Kidney (tissue), 14 donors: Measurements from ENCODE around the gene CAT. TPM values are rescaled to one million over a fixed set of nuclear protein-coding genes. Genes with fewer than 3 reads are reported as not detected.
A peak's percentile ranks its signal among the peaks of the same experiment; 100 is the strongest.

Experiments
- DNase-seq, 5 donors: peaks; one replicate each; pipeline ENCODE4 v3.0.0-alpha.2; 2013 to 2020
- FAIRE-seq: peaks from 2 replicates; lab custom pipeline; 2012; peaks lifted over from hg19 to GRCh38; lab: Jason Lieb, UNC
- H3K27ac ChIP-seq, 2 donors: one replicate each; pipeline ENCODE4 v1.7.0; 2013; ENCODE audit warnings: low read depth in 2 of 2, low read length in 2 of 2, inconsistent platforms in 1 of 2
- H3K27me3 ChIP-seq: one replicate; pipeline ENCODE4 v1.7.1; 2013; ENCODE audit warnings: low read length, inconsistent platforms; ENCODE audit not compliant: control insufficient read depth, insufficient read depth
- H3K36me3 ChIP-seq, 3 donors: one replicate each; pipeline versions ENCODE4 v1.7.0 to v1.7.1; 2013; ENCODE audit warnings: low read length in 3 of 3, control low read depth in 1 of 3, inconsistent platforms in 1 of 3; ENCODE audit not compliant: insufficient read depth in 3 of 3, control insufficient read depth in 2 of 3
- H3K4me1 ChIP-seq, 3 donors: one replicate each; pipeline versions ENCODE4 v1.7.0 to v1.7.1; 2013; ENCODE audit warnings: low read length in 3 of 3, inconsistent platforms in 1 of 3, low read depth in 1 of 3; ENCODE audit not compliant: control insufficient read depth in 2 of 3, insufficient read depth in 2 of 3
- H3K4me3 ChIP-seq, 3 donors: one replicate each; pipeline versions ENCODE4 v1.7.0 to v1.8.1; 2013; ENCODE audit warnings: low read length in 3 of 3, control low read depth in 1 of 3, inconsistent platforms in 1 of 3
- H3K9ac ChIP-seq, 3 donors: one replicate each; pipeline versions ENCODE4 v1.7.0 to v1.7.1; 2013; ENCODE audit warnings: low read length in 3 of 3, control low read depth in 1 of 3, inconsistent platforms in 1 of 3
- H3K9me3 ChIP-seq, 3 donors: one replicate each; pipeline versions ENCODE4 v1.7.0 to v1.7.1; 2013; ENCODE audit warnings: low read length in 3 of 3, control low read depth in 1 of 3, inconsistent platforms in 1 of 3; ENCODE audit not compliant: control insufficient read depth in 2 of 3, insufficient read depth in 1 of 3
- CTCF ChIP-seq: IDR thresholded peaks from 3 replicates; pipeline ENCODE4 v1.5.1; 2012; ENCODE audit warnings: mild to moderate bottlenecking, moderate library complexity, borderline replicate concordance; ENCODE audit not compliant: insufficient read depth; ENCODE audit errors: extremely low read depth
- intact Hi-C: fragments of 100-400 bp; cut with DNase I; formaldehyde crosslinking; loops from one replicate; pipeline ENCODE4 v1.11.1; 2022
- polyA plus RNA-seq: library from polyadenylated mRNA; stranded (reverse); fragments of 350-450 nt; fragmentation: Illumina TruSeq; extraction: RNeasy Lipid Tissue Mini Kit (QIAGEN cat#74804); gene quantifications from one replicate; pipeline ENCODE4 v1.2.3, GENCODE V29; 2014; ENCODE audit warnings: low read depth, low replicate concordance; ENCODE audit not compliant: insufficient read depth
- total RNA-seq: library from RNA; stranded (reverse); fragmentation: NEBNext Ultra II Directional; extraction: Animal tissue kit (Norgen Biotek cat#: 25700); gene quantifications from one replicate; pipeline ENCODE4 v1.2.1, GENCODE V29; 2021
- donor health status: control.
- donor health status: control.
- donor health status: control.
- donor health status: control.
- donor health status: control.
- donor health status: DM: yes; HTN: yes; CAD: no.
- donor health status: Normal renal cell carcinoma (clear cell type).

CAT gene
- total and polyA plus RNA-seq, 2 donors from 2014 or later: 84.4 to 208 TPM

DNA sequence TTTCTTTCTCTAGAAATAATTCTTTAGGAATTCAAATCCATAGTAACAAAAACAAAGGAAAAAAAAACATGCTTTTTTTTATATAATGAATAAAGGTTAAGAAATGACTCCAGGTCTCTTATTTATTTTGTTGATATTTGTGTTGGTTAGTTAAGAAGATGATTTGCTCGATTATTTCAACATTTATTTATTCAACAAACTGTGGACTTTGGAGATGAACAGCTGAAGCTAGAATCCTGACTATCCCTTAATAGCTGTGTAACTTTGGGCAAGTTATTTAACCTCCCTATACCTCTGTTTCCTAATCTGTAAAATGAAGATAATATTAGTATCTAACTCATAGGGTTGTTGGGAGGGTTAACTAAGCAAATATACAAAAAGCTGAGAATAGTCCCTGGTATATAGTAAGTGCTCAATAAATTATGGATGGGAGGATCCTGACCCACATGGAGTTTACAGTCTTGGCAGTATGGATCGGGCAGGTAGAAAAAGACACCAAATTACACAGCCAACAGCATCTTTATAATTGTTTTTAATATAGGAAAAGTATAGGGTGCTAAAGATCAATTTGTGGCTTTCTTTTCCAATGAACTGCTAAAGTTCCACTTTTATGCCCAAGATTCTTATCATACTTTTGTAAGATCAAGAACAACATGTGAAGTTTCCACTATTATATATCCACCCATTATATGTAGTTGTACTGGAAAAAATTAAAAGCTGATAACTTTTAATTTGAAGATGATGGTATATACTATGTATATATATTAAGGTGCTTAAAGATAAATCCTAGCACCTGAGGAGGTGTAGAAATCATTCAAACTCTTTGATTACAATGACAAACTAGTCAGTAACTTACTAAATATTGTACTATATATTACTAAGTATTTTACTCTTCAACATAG lies 1.3 kb upstream of the CAT start:
- H3K27me3 ChIP-seq: no peaks in the 10 kb centered on the region
- peaks cover 0 to 3% (median 2%) of the 10 kb centered on the region in 3 donors for H3K9me3 ChIP-seq
- DNase-seq (no peak), FAIRE-seq (no peak)
- intact Hi-C loops: no loop called here
- no peak overlapping the region for H3K9ac ChIP-seq
- H3K4me1 ChIP-seq: peaks cover 0 to 8% (median 0%) of the 10 kb centered on the region in 3 donors
- H3K27ac ChIP-seq: no peak overlapping the region
- peak overlapping the region in 1 of 3 donors; percentile 97 for H3K4me3 ChIP-seq
- H3K36me3 ChIP-seq: peaks cover 0 to 3% (median 2%) of the 10 kb centered on the region in 3 donors
- no peak for TF ChIP-seq CTCF

- FAIRE-seq (no peak), DNase-seq (peak in 4 of 5 donors; percentile 15 to 48 (median 36))
- Histone ChIP-seq H3K4me1 (peaks cover 0 to 11% (median 4%) of the 10 kb centered on the region in 3 donors), H3K36me3 (peaks cover 0 to 3% (median 2%) of the 10 kb centered on the region in 3 donors), H3K9ac (peak overlapping the region; percentile 72 to 92 (median 86)), H3K4me3 (peak overlapping the region; percentile 74 to 97 (median 85)), H3K27me3 (no peaks in the 10 kb centered on the region), H3K27ac (peak overlapping the region; percentile 98 to 99), H3K9me3 (peaks cover 0 to 3% (median 2%) of the 10 kb centered on the region in 3 donors)
- intact Hi-C loops: no loop called here
- TF ChIP-seq CTCF: no peak
Observed at GRCh38 chr11:34439610-34440198, 970 bp downstream of the CAT start.

DNA sequence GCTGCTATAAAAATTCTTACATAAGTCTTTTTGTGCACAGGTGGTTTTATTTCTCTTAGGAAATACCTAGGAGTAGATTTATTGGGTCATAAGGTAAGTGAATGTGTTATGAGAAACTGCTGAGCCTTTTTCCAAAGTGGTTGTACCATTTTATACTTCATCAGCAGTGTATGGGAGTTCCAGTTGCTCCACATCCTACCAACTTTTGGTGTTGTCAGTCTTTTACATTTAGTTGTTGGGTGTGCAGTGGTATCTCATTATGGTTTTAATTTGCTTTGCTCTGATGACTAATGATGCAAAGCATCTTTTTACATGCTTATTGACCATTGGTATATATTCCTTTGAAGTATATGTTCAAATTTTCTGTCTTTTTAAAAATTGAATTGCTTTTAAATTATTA lies 3.1 kb downstream of the CAT start:
- Histone ChIP-seq H3K27me3 (no peaks in the 10 kb centered on the region), H3K9ac (no peak overlapping the region), H3K36me3 (peaks cover 0 to 3% (median 2%) of the 10 kb centered on the region in 3 donors), H3K4me1 (peaks cover 0 to 11% (median 4%) of the 10 kb centered on the region in 3 donors), H3K27ac (no peak overlapping the region), H3K9me3 (peaks cover 0 to 3% (median 2%) of the 10 kb centered on the region in 3 donors), H3K4me3 (no peak overlapping the region)
- intact Hi-C loops: no loop called here
- no peak for FAIRE-seq
- no peak for TF ChIP-seq CTCF
- no peak for DNase-seq
